Caki2 (cell line): ENCODE data around the gene GPRC6A. TPM values are rescaled to one million over a fixed set of nuclear protein-coding genes. Genes with fewer than 3 reads are reported as not detected.
A peak's percentile ranks its signal among the peaks of the same experiment; 100 is the strongest.
"Not testable (repeated sequence)": the region's sequence is repeated elsewhere in the genome, so short reads cannot be mapped to it uniquely, and the experiment has no call there.

Source experiments
- DNase-seq: peaks from one replicate; pipeline ENCODE4 v3.0.0-alpha.2; 2015; ENCODE audit warnings: low read depth
- in situ Hi-C: cut with HindIII; loops from 2 replicates; pipeline ENCODE4 v1.10.0; 2016; ENCODE audit warnings: low sequenced_read_pairs, low pct_unique_long_range_greater_than_20kb, mixed read lengths
- total RNA-seq: library from RNA; depleted of rRNA; stranded (reverse); fragments of >200 nt; shearing (Covaris generic); gene quantifications from 2 replicates; pipeline ENCODE4 v1.2.3, GENCODE V29; 2014; ENCODE audit warnings: low replicate concordance; rRNA removed

The GPRC6A gene
- total RNA-seq: not detected in 2 replicates

DNA sequence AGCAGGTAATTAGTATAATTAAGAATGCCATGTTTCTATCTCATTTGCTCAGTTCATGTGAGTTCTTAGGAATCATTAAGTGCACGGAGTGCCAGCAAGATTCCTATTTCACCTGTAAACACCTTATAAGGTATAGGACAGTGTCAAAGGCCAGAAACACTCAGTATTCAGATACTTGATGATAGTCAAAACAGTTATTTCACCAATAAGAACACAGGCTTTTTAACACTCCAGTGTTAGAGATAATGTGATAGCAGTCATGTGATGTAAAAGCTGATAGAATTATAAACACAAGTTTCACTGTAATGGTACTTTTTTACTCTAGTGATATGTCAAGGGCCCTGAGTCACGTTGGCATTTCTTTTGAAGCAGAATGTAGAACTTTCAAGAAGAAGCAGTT, at the start of gene GPRC6A:
Gene GPRC6A, minus strand, starts transcription at position 101 of the 400 bp plus-strand sequence. Its CDS starts 70 bp downstream, at position 31.
- in situ Hi-C loops: no loop called here
- no peak for DNase-seq

DNA sequence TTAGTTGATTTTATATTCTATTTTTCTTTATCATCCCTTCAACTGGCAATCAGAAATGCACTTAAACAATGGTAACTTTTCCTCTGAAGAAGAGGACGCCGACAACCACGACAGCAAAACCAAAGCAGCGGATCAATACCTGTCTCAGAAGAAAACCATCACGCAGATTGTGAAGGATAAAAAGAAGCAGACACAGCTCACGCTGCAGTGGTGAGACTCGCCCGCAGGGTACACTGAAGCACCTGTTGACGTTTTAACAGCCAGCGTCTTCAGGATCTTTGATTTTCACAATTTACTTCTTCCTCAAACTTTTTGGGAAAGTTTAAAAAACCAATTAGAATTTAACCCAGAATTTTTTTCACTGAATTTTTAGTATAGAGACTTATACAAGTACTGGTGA, 48.9 kb upstream of the GPRC6A start:
- no peak for DNase-seq
- in situ Hi-C loops: no loop called here

- in situ Hi-C loops: no loop called here
Measured at GRCh38 chr6:116876635-116877611, 48.0 kb upstream of the GPRC6A start, which contains the start of gene RFX6. TSS of gene RFX6 (plus strand) at chr6:116877242. CDS start at chr6:116877276, 34 bp downstream.

GRCh38 chr6:116876107-116876506, 47.2 kb upstream of the GPRC6A start:
- no peak for DNase-seq
- in situ Hi-C loops: no loop called here

More at GRCh38 chr6:116876635-116877611, 48.0 kb upstream of the GPRC6A start, which contains the start of gene RFX6:
- no peak for DNase-seq

DNA sequence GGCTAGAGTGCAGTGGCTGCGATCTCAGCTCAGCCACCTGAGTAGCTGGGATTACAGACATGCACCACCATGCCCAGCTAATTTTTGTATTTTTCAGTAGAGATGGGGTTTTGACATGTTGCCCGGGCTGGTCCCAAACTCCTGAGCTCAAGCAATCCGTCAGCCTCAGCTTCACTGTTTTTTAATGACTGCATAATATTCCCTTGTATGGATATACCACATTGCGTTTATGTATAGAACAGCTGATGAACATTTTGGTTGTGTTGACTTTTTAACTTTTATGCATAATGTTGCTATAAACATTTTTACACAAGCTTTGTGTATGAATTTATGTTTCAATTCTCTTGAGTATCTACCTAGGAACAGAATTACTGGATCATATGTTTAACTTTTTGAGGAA, 43.9 kb upstream of the GPRC6A start:
- no peak for DNase-seq
- in situ Hi-C loops: loop anchor here (25.0 kb wide), 1 partner anchor 110 kb away; the partner anchor contains the start of gene FAM162B

- in situ Hi-C loops: loop anchor here (25.0 kb wide), 1 partner anchor 104 kb away; the partner anchor contains the start of gene FAM162B
- no peak for DNase-seq
Measured at GRCh38 chr6:116866281-116866871, 37.5 kb upstream of the GPRC6A start.

GRCh38 chr6:116859264-116859663, 30.4 kb upstream of the GPRC6A start:
- no peak for DNase-seq
- in situ Hi-C loops: loop anchor here (25.0 kb wide), 1 partner anchor 97 kb away; the partner anchor contains the start of gene FAM162B

GRCh38 chr6:116858060-116858459, 29.2 kb upstream of the GPRC6A start:
- in situ Hi-C loops: loop anchor here (25.0 kb wide), 1 partner anchor 96 kb away; the partner anchor contains the start of gene FAM162B
- no peak for DNase-seq

- in situ Hi-C loops: no loop called here
- DNase-seq: no peak
Measured at GRCh38 chr6:116847227-116847626, 18.3 kb upstream of the GPRC6A start.

DNA sequence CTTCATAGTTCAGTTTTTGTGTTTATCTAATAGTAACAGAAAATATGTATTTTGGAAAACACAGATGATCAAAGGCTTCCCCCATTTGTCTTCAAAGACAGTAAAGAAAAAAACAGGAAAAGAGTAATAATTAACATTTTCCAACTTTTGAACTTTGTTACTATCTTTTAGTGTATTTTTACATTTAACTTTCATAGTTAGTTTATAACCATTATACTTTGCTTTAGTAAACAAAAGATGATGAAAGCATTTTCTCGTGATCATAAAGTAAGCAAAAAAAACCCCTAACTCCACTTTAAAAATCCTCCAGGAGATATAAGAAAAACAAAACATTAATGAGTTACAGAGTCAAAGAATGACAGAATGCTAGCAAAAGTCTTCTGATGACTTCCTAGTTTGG, 13.6 kb upstream of the GPRC6A start:
- DNase-seq: peak; percentile 13
- in situ Hi-C loops: no loop called here

DNA sequence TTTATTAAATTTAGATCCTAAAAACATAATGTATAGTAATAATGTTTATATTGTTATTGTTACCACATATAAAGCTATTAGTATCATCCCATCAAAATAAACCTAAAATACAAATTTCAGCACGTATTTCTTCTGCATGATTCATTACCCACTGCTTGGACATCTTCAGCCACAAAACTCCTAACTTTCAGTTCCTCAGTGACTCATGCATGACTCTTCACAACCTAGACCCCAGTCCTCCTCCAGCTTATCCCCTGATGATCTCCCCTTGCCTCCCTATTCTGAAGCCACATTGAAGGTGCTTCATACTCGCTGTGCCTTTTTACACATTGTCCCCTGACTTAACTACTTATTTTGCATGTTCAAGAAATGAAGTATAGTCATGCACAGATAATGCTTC, 11.2 kb upstream of the GPRC6A start:
- in situ Hi-C loops: no loop called here
- no peak for DNase-seq

- in situ Hi-C loops: no loop called here
- DNase-seq: no peak
Measured at GRCh38 chr6:116836606-116837342, 7.9 kb upstream of the GPRC6A start.

- in situ Hi-C loops, DNase-seq: not testable (repeated sequence)
Measured at GRCh38 chr6:116834526-116834925, 5.6 kb upstream of the GPRC6A start.

- no peak for DNase-seq
- in situ Hi-C loops: no loop called here
Measured at GRCh38 chr6:116827561-116828240, 1.2 kb downstream of the GPRC6A start.

DNA sequence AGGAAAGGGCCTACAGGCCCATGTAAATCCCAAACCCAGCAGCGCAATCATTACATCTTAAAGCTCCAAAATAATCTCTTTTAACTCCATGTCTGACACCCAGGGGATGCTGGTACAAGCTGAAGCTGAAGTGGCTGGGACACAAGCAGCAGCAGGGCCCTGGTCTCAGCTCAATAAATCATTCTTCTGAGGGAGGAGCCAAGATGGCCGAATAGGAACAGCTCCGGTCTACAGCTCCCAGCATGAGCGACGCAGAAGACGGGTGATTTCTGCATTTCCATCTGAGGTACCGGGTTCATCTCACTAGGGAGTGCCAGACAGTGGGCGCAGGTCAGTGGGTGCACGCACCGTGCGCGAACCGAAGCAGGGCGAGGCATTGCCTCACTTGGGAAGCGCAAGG, 12.5 kb downstream of the GPRC6A start:
- in situ Hi-C loops, DNase-seq: not testable (repeated sequence)

GRCh38 chr6:116812051-116812650, 16.7 kb downstream of the GPRC6A start:
- no peak for DNase-seq
- in situ Hi-C loops: no loop called here

DNA sequence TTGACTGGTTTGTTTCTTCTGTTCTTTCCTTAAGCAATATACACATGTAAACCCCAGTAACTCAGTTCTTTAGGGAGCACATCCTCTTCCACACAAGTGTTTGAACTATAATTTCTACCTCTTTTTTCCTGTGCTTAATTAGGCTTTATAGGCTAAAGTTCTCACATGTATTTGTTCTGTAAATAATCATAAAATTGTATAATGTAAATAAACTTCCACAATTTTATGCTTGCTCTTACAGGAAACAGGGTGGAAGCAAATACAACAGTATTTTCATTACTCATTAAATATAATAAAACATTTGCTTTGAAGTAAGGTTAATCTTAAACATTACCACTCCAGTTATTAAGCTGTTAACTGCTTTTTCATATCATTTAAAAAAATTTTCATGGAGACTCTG, 26.9 kb downstream of the GPRC6A start:
- DNase-seq: no peak
- in situ Hi-C loops: no loop called here
